NCI-H1092 treated with DMSO at 0.1 percent for 48 hours (cell line): ENCODE results near the gene UFC1.

Experiments used
- DNase-seq: peaks from one replicate; lab custom pipeline; 2025; lab: John Stamatoyannopoulos, UW

The UFC1 gene

GRCh38 chr1:161133220-161133740, 20.5 kb upstream of the UFC1 start:
- no peak for DNase-seq

- DNase-seq, result no peak
These were observed 15.9 kb upstream of the UFC1 start for GRCh38 chr1:161137881-161138280.

- DNase-seq, result no peak
These were observed 15.3 kb upstream of the UFC1 start for GRCh38 chr1:161138431-161138830.

GRCh38 chr1:161139766-161140165, 14.0 kb upstream of the UFC1 start:
- DNase-seq, result peak; percentile 41

GRCh38 chr1:161140755-161141400, 12.9 kb upstream of the UFC1 start:
- no peak for DNase-seq

- DNase-seq, result no peak
These were observed 7.9 kb upstream of the UFC1 start for GRCh38 chr1:161145832-161146231.

GRCh38 chr1:161153176-161153575, 602 bp upstream of the UFC1 start:
- DNase-seq, result no peak

GRCh38 chr1:161157867-161158266, 4.1 kb downstream of the UFC1 start:
- no peak for DNase-seq

GRCh38 chr1:161158316-161159010, 4.7 kb downstream of the UFC1 start:
- no peak for DNase-seq

GRCh38 chr1:161159087-161159912, 5.5 kb downstream of the UFC1 start, which contains the start of gene USP21:
USP21 (plus strand) TSS chr1:161159500; CDS start chr1:161160641, 1,141 bp downstream.
- peak; percentile 96 for DNase-seq

- DNase-seq, result no peak
These were observed 6.1 kb downstream of the UFC1 start for GRCh38 chr1:161159913-161160243.

- DNase-seq, result no peak
These were observed 6.9 kb downstream of the UFC1 start for GRCh38 chr1:161160671-161161145.

- no peak for DNase-seq
These were observed 7.9 kb downstream of the UFC1 start for GRCh38 chr1:161161652-161162051.

GRCh38 chr1:161162052-161162451, 8.3 kb downstream of the UFC1 start:
- no peak for DNase-seq

- no peak for DNase-seq
These were observed 9.0 kb downstream of the UFC1 start for GRCh38 chr1:161162806-161163205.

- DNase-seq, result no peak
These were observed 10.0 kb downstream of the UFC1 start for GRCh38 chr1:161163793-161164192.

- DNase-seq, result no peak
These were observed 11.3 kb downstream of the UFC1 start for GRCh38 chr1:161164901-161165610.

GRCh38 chr1:161165742-161166668, 12.2 kb downstream of the UFC1 start, which contains the start of gene PPOX:
PPOX (plus strand) TSS chr1:161166426; CDS start chr1:161166848, 422 bp downstream.
- DNase-seq, result peak; percentile 99

GRCh38 chr1:161166669-161167548, 13.1 kb downstream of the UFC1 start:
- DNase-seq, result peak; percentile 52

GRCh38 chr1:161168906-161169305, 15.1 kb downstream of the UFC1 start:
- DNase-seq, result no peak
